B cell (primary cell): ENCODE measurements around the gene COPS3. TPM values are rescaled to one million over a fixed set of nuclear protein-coding genes. Genes with fewer than 3 reads are reported as not detected.

ENCODE experiments used
- ATAC-seq: fragments of 200-7000 bp; cut with Tn5 transposase; one replicate; pipeline ENCODE4 v1.10.0; 2021; ENCODE audit warnings: low read depth, mild to moderate bottlenecking, moderate number of reproducible peaks, moderate library complexity
- CTCF ChIA-PET: fragments of 350-600 bp; sonication (Branson Sonifier 250); formaldehyde crosslinking; loops from one replicate; lab custom pipeline; 2021; ENCODE audit warnings: antibody characterized with exemption, inconsistent platforms; lab: Charles Lee
- POLR2A ChIA-PET: fragments of 350-600 bp; sonication (Branson Sonifier 250); formaldehyde crosslinking; loops from one replicate; lab custom pipeline; 2021; ENCODE audit warnings: antibody characterized with exemption; lab: Charles Lee
- DNase-seq: peaks from one replicate; pipeline ENCODE4 v3.0.0; 2013
- H2AFZ ChIP-seq: 2 replicates; pipeline ENCODE4 v1.6.1; 2012; ENCODE audit warnings: mild to moderate bottlenecking, low read depth, low read length; ENCODE audit not compliant: insufficient read depth, poor library complexity, severe bottlenecking
- H3K27ac ChIP-seq, 2 donors: 1 replicate in 1 of 2; 2 replicates in 1 of 2; pipeline ENCODE4 v1.5.1; 2012 to 2013; ENCODE audit warnings: low read length in 2 of 2, mild to moderate bottlenecking in 2 of 2, moderate library complexity in 1 of 2
- H3K27me3 ChIP-seq, 4 experiments: fragments of 200-600 bp in 1 of 4; sonication (generic) in 1 of 4; replicated peaks in 1 of 4; 1 replicate in 2 of 4; 2 replicates in 2 of 4; pipeline versions ENCODE4 v1.6.1 to v1.7.0; 2013 to 2016; ENCODE audit warnings: low read length in 3 of 4, mild to moderate bottlenecking in 2 of 4, mixed read lengths in 1 of 4, moderate library complexity in 1 of 4; ENCODE audit not compliant: insufficient read depth in 4 of 4, control insufficient read depth in 3 of 4; ENCODE audit errors: control extremely low read depth in 1 of 4
- H3K36me3 ChIP-seq, 2 experiments: replicated peaks in 1 of 2; 1 replicate in 1 of 2; 2 replicates in 1 of 2; pipeline versions ENCODE4 v1.6.1 to v1.7.1; 2013; ENCODE audit warnings: low read length in 1 of 2; ENCODE audit not compliant: insufficient read depth in 2 of 2, control insufficient read depth in 1 of 2; ENCODE audit errors: control extremely low read depth in 1 of 2, extremely low read depth in 1 of 2
- H3K4me1 ChIP-seq, 2 donors: fragments of 200-600 bp in 1 of 2; sonication (generic) in 1 of 2; 1 replicate in 1 of 2; 2 replicates in 1 of 2; pipeline versions ENCODE4 v1.5.1 to v1.6.1; 2013 to 2017; ENCODE audit warnings: low read length in 2 of 2; ENCODE audit not compliant: control insufficient read depth in 2 of 2, insufficient read depth in 2 of 2
- H3K4me2 ChIP-seq: replicated peaks from 2 replicates; pipeline ENCODE3; 2012; ENCODE audit warnings: mild to moderate bottlenecking, low read depth, low read length; ENCODE audit not compliant: poor library complexity, severe bottlenecking
- H3K4me3 ChIP-seq, 5 experiments: fragments of 200-600 bp in 1 of 5; sonication (generic) in 1 of 5; 1 replicate in 3 of 5; 2 replicates in 2 of 5; pipeline versions ENCODE4 v1.5.1 to v1.7.0; 2011 to 2016; ENCODE audit warnings: low read length in 4 of 5, mild to moderate bottlenecking in 4 of 5, low read depth in 2 of 5, control low read depth in 1 of 5, moderate library complexity in 1 of 5; ENCODE audit not compliant: insufficient read depth in 1 of 5; ENCODE audit errors: control extremely low read depth in 1 of 5, extremely low read depth in 1 of 5
- H3K79me2 ChIP-seq: fragments of 200-600 bp; sonication (generic); one replicate; pipeline ENCODE4 v1.6.0; 2016; ENCODE audit warnings: low read length; ENCODE audit not compliant: control insufficient read depth, insufficient read depth
- H3K9ac ChIP-seq: fragments of 200-600 bp; sonication (generic); 2 replicates; pipeline ENCODE4 v1.6.1; 2017; ENCODE audit warnings: mild to moderate bottlenecking, low read length, moderate library complexity
- H3K9me3 ChIP-seq, 3 donors: one replicate each; pipeline versions ENCODE4 v1.6.1 to v1.7.1; 2013; ENCODE audit warnings: low read length in 2 of 3; ENCODE audit not compliant: control insufficient read depth in 2 of 3, insufficient read depth in 1 of 3; ENCODE audit errors: control extremely low read depth in 1 of 3
- H4K20me1 ChIP-seq: 2 replicates; pipeline ENCODE4 v1.6.0; 2012; ENCODE audit warnings: mild to moderate bottlenecking, low read length; ENCODE audit not compliant: insufficient read depth, control insufficient read depth, poor library complexity, severe bottlenecking
- H3K27ac Mint-ChIP-seq: one replicate; pipeline ENCODE4 v1.8.0; 2021; ENCODE audit warnings: mixed read lengths
- H3K27me3 Mint-ChIP-seq: one replicate; pipeline ENCODE4 v1.8.0; 2021; ENCODE audit warnings: mixed read lengths
- H3K4me1 Mint-ChIP-seq: one replicate; pipeline ENCODE4 v1.8.0; 2021; ENCODE audit warnings: mixed read lengths
- H3K4me3 Mint-ChIP-seq: one replicate; pipeline ENCODE4 v1.8.0; 2021; ENCODE audit warnings: mixed read lengths
- H3K9me3 Mint-ChIP-seq: one replicate; pipeline ENCODE4 v1.8.0; 2022; ENCODE audit warnings: mixed read lengths; ENCODE audit not compliant: insufficient read depth
- CTCF ChIP-seq: fragments of 200-600 bp; IDR thresholded peaks from one replicate; pipeline ENCODE4 v1.8.0; 2022; ENCODE audit warnings: antibody characterized with exemption, mild to moderate bottlenecking
- EZH2 ChIP-seq: IDR thresholded peaks from 2 replicates; pipeline ENCODE4 v1.6.1; 2012; ENCODE audit warnings: borderline replicate concordance, low read depth, mild to moderate bottlenecking, moderate library complexity, low read length; ENCODE audit not compliant: insufficient read depth, poor library complexity, severe bottlenecking
- WGBS: methylation state at CpG from one replicate; pipeline ENCODE4 v1.1.5; 2013; ENCODE audit warnings: missing lambda C conversion rate; ENCODE audit not compliant: insufficient coverage; 5-methylcytosine and 5-hydroxymethylcytosine counted together
- intact Hi-C: fragments of 100-400 bp; cut with micrococcal nuclease; formaldehyde crosslinking; loops from one replicate; pipeline ENCODE4 v1.10.0; 2022
- polyA plus RNA-seq: library from polyadenylated mRNA; depleted of rRNA; stranded (reverse); fragments of >200 nt; gene quantifications from 2 replicates; pipeline ENCODE4 v1.2.3, GENCODE V29; 2012
- total RNA-seq, 2 donors: library from RNA; stranded (reverse); fragments of 120-200 nt in 1 of 2; gene quantifications; 1 replicate in 1 of 2; 2 replicates in 1 of 2; pipeline versions ENCODE4 v1.2.3 to v1.2.4, GENCODE V29; 2013 to 2022

The COPS3 gene
- total and polyA plus RNA-seq, 2 donors (not counting 1 experiment from before 2014, with no cell fraction given), result 37.2 to 45.5 TPM

GRCh38 chr17:17309356-17309755, 28.3 kb upstream of the COPS3 start:
- H3K27me3 ChIP-seq, result no peaks in the 10 kb centered on the region
- no peaks in the 10 kb centered on the region for H3K79me2 ChIP-seq
- Mint-ChIP-seq H3K27ac (no peak overlapping the region), H3K4me1 (peaks cover 16% of the 10 kb centered on the region), H3K27me3 (no peaks in the 10 kb centered on the region), H3K9me3 (no peaks in the 10 kb centered on the region), H3K4me3 (no peak overlapping the region)
- no peaks in the 10 kb centered on the region for H4K20me1 ChIP-seq
- H3K9me3 ChIP-seq, result no peaks in the 10 kb centered on the region
- DNase-seq (no peak), ATAC-seq (no peak)
- intact Hi-C loops, result no loop called here
- no peak for TF ChIP-seq EZH2
- no peak for TF ChIP-seq CTCF
- H3K36me3 ChIP-seq, result no peaks in the 10 kb centered on the region
- H3K4me1 ChIP-seq, result peaks cover 15 to 19% of the 10 kb centered on the region in 2 donors
- no peak overlapping the region for H2AFZ ChIP-seq
- no peak overlapping the region for H3K27ac ChIP-seq
- 100% methylated on average over 1 of the region's 1 CpG for WGBS
- ChIA-PET POLR2A (no interaction called here), CTCF (no interaction called here)
- H3K4me3 ChIP-seq, result no peak overlapping the region
- no peak overlapping the region for H3K4me2 ChIP-seq
- H3K9ac ChIP-seq, result no peak overlapping the region

- no peaks in the 10 kb centered on the region for H3K36me3 ChIP-seq
- Mint-ChIP-seq H3K27ac (peak overlapping the region; percentile 62), H3K4me3 (peak overlapping the region; percentile 83), H3K9me3 (no peaks in the 10 kb centered on the region), H3K4me1 (peaks cover 34% of the 10 kb centered on the region), H3K27me3 (no peaks in the 10 kb centered on the region)
- ATAC-seq, result peak; percentile 68
- H3K4me3 ChIP-seq, result peak overlapping the region in 2 of 5 experiments; percentile 2 to 22
- no peaks in the 10 kb centered on the region for H3K79me2 ChIP-seq
- peak overlapping the region; percentile 63 for H2AFZ ChIP-seq
- H3K4me2 ChIP-seq, result peak overlapping the region; percentile 63
- H3K4me1 ChIP-seq, result peaks cover 34 to 40% of the 10 kb centered on the region in 2 donors
- ChIA-PET CTCF (no interaction called here), POLR2A (no interaction called here)
- H3K9ac ChIP-seq, result no peak overlapping the region
- peaks cover 0 to 6% (median 0%) of the 10 kb centered on the region in 4 experiments for H3K27me3 ChIP-seq
- 0% methylated on average over 4 of the region's 8 CpGs for WGBS
- no peak overlapping the region for H3K27ac ChIP-seq
- no peaks in the 10 kb centered on the region for H3K9me3 ChIP-seq
- peak; percentile 71 for DNase-seq
- TF ChIP-seq CTCF, result no peak
- no peak for TF ChIP-seq EZH2
- intact Hi-C loops, result no loop called here
- no peaks in the 10 kb centered on the region for H4K20me1 ChIP-seq
These were observed 24.3 kb upstream of the COPS3 start for GRCh38 chr17:17305281-17305801.
